DMS 273 treated with DMSO at 0.1 percent for 48 hours (cell line): Measurements from ENCODE around the gene MAST1.
"Not testable (repeated sequence)": the region's sequence is repeated elsewhere in the genome, so short reads cannot be mapped to it uniquely, and the experiment has no call there.

Source experiments
- DNase-seq: peaks from one replicate; lab custom pipeline; 2025; lab: John Stamatoyannopoulos, UW

Gene MAST1

DNA sequence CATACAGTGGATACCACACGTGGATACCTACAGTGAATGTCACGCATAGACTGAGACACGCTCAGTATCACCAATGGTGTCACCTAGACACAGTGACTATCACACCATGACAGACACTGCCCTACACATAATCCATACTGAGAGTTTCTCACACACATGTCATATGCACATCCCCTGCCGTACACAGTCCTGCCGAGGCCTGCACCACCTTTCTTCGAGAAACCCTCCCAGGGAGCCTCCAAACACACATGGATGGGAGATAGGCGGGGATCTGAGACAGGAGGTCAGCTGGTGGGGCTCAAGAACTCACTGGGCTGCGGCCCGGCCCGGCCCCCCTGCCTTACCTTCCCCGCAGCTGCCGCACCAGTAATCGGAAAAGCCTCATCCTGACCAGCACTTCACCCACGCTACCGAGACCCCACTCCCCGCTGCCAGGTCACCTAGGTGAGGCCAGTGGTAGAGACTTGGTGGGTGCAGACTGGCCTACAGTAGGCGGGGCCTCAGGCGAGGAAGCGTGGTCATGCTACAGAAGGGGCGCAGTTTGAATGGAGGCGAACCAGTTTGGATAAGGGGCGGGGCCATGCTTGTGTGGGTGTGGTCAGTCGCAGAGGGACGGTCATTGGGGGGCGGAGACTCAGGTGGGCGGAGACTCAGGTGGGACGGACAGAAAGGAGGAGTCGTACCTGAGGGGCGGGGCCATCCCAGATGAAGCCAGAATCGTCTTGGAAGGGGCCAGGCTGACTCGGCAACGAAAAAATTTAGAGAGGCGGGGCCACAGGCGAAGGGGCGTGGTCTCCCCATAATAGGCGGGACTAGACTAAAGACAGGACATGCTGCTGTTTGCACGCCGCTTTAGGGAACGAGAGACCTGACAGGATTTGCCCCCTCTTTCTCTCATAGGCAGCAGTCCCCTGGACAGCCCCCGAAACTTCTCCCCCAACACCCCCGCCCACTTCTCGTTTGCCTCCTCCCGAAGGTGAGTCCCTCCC lies 2.1 kb downstream of the MAST1 start:
- DNase-seq: no peak

GRCh38 chr19:12841094-12841493 lies 2.8 kb downstream of the MAST1 start:
- no peak for DNase-seq

DNA sequence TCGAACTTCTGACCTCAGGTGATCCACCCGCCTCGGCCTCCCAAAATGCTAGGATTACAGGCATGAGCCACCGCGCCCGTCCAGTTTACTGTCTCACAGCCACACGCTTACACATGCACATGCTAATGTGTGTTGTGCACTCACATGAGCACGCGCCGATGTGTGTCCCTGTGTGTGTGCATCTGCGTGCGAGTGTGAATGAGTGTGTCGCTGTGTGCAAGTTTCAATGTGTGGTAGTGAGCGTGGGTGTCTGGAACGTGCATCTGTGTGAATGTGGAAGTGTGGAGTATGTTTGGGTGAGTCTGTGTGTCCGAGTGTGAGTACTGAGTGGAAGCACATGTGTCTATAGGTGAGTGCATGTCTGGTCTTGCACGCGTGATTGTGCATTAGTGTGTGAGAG lies 4.2 kb downstream of the MAST1 start:
- DNase-seq: no peak

- no peak for DNase-seq
These were observed 5.0 kb downstream of the MAST1 start for GRCh38 chr19:12843328-12843727.

DNA sequence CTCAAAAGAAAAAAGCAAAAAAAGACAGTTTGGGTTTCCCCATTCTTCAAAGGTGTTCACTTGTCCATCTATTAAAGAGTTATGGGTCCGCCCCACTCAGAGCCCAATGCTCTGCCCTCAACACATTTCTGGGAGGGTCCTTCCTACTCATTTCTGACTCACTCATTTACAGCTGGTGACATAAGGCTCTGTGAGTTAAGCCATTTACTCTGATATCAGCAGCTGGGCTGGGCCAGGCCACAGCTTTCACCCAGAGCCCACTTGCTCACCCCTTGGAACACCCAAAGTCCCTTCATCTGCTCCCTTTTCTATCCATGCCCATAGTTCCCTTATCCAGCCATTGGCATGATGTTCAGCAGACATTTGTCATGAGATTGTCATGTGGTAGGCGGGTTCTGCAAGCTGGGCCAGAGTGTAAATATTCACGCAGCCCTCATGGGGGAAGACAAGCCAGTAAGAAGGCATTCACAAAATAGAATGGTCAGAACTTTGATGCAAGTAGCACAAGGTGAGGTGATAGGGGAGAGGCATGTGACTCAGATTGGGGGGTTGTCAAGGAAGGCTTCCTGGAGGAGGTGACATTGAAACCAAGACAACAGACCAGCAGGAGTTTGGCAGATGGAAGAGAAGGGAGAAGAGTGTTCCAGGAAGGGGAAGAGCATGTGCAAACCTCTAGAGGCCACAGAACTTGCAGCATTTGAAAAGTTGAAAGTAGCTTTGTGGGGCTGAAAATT lies 5.9 kb downstream of the MAST1 start:
- no peak for DNase-seq

DNA sequence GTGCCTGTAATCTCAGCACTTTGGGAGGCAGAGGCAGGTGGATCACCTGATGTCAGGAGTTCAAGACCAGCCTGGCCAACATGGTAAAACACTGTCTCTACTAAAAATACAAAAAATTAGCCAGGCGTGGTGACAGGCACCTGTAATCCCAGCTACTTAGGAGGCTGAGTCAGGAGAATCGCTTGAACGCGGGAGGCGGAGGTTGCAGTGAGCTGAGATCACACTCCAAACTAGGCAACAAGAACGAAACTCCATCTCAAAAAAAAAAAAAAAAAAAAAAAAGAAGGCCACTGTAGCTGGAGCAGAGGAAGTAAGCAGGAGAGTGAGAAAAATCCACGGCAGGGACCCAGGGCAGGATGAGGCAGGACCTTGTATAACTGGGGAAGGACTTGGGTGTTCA lies 8.3 kb downstream of the MAST1 start:
- DNase-seq: not testable (repeated sequence)

DNA sequence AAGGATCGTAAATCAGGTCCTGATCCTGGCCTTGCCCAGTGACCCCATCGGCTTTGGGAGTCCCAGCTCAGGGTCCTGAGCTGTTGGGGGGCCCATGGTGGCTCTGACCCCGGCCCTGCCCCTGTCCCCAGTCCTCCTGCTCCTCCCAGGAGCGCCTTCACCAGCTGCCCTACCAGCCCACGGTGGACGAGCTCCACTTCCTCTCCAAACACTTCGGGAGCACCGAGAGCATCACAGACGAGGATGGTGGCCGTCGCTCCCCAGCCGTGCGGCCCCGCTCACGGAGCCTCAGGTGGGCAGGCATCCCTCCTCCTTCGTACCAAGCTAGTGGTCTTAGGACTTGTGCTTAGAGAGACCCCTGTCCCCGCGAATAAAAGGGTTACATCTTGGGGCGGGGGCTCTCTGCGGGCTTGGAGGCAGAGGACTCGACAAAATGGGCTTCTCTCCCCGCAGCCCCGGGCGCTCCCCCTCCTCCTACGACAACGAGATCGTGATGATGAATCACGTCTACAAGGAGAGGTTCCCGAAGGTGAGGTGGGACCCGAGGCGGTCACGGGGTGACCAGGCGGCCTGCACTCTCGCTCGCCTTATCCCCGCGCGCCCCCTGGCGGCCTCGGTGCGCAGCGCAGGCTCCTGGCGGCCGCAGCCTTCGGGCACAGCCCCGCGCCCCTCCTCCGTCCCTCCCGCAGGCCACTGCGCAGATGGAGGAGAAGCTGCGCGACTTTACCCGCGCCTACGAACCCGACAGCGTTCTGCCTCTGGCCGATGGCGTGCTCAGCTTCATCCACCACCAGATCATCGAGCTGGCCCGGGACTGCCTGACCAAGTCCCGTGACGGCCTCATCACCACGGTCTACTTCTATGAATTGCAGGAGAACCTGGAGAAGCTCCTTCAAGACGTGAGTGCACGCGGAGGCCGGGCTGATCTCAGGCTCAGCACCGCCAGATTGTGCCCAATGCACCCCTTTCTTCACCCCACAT lies 9.1 kb downstream of the MAST1 start:
- DNase-seq: peak; percentile 45

DNA sequence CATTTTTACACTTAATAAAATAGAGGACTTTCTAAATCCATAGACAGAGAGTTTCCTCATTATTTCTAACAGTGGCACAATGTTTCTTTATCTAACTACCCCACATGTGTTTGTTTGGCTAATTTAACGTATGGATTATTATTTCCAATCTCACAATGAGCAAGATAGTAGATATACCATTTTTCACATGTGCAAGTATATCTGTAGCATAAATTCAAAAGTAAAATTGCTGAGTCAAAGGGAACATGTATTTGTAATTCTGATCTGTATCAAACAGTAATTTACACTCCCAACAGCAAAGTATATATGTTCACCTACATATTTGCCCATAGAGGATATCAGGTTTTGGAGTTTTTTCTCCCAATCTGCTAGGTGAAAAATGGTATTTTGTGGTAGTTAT lies 18.3 kb downstream of the MAST1 start:
- DNase-seq: no peak

- DNase-seq: no peak
These were observed 20.0 kb downstream of the MAST1 start for GRCh38 chr19:12858041-12858928.

DNA sequence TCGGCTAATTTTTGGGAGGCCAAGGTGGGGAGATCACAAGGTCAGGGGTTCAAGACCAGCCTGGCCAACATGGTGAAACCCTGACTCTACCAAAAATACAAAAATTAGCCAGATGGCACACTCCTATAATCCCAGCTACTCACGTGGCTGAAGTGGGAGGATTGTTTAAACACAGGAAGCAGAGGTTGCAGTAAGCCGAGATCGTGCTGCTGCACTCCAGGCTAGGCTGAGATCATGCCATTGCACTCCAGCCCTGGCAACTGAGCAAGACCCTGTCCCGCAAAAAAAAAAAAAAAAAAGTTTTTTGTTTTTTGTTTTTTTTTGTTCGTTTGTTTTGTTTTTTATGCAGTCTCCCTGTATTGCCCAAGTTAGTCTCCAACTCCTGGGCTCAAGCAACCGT lies 21.2 kb downstream of the MAST1 start:
- peak; percentile 13 for DNase-seq

DNA sequence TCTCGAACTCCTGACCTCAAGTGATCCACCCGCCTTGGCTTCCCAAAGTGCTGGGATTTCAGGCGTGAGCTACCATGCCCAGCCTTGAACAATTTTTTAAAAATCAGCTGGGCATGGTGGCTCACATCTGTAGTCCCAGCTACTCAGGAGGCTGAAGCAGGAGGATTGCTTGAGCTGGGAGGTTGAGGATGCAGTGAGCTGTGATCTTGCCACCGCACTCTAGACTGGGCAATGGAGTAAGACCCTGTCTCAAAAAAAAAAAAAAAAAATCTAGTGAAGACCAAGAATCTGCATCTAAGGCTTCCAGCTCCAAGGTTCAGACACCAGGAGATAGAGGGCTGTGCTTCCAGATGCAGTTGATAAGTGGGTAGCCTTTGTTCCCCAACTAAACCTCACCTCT lies 25.8 kb downstream of the MAST1 start:
- DNase-seq: no peak

DNA sequence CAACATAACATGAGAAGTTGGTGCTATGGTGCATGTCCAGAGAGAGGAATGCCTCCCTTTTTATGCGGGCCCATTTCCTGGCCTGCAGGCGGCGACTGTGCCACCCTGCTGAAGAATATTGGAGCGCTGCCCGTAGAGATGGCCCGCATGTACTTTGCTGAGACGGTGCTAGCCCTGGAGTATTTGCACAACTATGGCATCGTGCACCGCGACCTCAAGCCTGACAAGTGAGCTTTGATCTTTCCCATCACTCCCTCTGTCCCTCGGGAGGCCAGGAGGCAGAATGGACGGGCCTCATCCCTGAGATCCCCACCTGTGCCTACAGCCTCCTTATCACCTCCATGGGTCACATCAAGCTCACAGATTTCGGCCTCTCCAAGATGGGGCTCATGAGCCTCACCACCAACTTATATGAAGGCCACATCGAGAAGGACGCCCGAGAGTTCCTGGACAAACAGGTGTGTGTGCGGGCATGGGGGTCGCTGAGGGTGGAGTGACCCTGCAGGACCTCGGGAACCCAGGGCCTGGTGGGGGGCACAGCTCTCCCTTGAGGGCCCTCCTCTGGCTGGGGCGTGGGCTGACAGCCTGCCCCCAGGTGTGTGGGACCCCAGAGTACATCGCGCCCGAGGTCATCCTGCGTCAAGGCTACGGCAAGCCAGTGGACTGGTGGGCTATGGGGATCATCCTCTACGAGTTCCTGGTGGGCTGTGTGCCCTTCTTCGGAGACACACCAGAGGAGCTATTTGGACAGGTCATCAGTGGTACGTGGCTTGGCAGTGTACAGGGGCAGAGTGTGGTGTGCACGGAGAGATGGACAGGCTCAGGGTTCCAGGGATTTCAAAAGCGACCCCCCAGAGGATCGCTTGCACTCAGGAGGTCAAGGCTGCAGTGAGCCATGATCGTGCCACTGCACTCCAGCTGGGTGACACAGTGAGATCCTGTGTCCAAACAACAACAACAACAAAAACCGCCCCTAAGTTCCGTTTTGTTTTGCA lies 26.7 kb downstream of the MAST1 start:
- no peak for DNase-seq

DNA sequence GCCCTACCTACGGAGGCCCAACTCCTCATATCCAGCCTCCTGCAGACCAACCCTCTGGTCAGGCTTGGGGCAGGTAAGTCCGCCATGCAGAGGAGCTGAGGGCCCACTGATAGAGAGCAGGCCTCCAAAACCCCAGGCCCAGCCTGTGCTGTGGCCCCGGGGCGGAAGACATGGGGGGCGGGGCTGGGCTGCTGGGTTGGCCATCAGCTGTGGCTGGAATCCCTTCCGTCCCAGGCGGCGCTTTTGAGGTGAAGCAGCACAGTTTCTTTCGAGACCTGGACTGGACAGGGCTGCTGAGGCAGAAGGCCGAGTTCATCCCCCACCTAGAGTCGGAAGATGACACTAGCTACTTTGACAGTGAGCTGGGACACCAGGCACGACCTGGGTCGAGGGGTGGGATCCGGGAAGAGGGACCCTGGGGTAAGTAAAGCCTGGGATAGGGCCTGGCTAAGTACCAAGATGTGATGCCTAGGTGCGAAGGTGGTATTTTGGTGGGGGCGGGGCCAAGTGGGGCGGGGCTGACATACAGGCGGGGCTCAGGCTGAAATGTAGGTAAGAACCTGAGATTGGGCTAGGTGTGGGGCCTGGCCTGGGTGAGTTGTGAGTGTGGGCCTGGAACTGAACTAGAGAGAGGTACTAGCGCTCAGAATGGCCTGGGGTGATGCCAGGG lies 27.6 kb downstream of the MAST1 start:
- no peak for DNase-seq

DNA sequence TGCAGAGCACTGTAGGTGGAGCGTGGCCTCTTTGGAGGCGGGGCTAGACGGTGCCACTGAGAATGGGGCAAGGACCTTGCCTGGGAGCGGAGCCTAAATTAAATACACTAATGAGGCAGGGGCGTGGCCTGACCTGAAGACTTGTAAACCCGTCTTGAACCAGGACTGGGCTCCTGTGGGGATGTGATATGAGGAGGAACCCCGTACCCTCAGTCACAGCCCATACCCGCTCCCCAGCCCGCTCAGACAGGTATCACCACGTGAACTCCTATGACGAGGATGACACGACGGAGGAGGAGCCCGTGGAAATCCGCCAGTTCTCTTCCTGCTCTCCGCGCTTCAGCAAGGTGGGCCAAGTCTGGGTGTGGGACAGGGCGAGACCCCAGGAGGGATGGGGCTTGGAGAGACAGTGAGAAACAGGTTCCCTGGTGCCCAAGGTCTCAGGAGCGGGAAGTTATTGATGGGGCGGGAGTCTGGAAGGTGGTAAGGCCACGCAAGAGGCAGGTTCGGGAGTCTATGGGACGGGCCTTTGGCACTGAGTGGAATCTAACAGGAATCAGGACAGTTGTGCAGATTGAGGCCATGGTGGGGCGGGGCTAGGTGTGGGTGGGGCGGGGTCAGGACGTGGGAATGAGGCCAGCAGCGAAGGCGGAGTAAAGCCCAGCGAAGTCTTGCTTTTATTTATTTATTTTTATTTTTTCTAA lies 28.3 kb downstream of the MAST1 start:
- DNase-seq: no peak

- DNase-seq: no peak
These were observed 29.1 kb downstream of the MAST1 start for GRCh38 chr19:12867120-12868099.

GRCh38 chr19:12868540-12869112 lies 30.3 kb downstream of the MAST1 start:
- no peak for DNase-seq

DNA sequence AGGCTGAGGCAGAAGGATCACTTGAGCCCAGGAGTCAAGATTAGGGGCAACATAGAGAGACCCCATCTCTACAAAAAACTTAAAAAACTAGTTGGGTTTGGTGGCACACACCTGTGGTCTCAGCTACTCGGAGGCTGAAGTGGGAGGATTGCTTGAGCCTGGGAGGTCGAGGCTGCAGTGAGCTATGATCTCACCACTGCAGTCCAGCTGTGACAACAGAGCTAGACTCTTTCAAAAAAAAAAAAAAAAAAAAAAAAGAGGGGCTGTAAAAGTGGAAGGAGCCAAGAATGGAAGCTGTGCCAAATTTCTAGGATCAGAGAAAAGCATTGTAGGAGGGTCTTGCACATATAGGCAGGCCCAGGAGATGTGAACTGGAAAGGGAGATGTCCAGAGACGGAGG lies 33.4 kb downstream of the MAST1 start:
- DNase-seq: no peak
